Neural progenitor cell (in vitro differentiated cells): Measurements from ENCODE around the gene NR1H3. TPM values are rescaled to one million over a fixed set of nuclear protein-coding genes. Genes with fewer than 3 reads are reported as not detected.

Experiments
- DNase-seq: peaks from one replicate; pipeline ENCODE4 v3.0.0-alpha.2; 2016; ENCODE audit warnings: low spot score
- H2AFZ ChIP-seq: fragments of 200-600 bp; sonication (generic); replicated peaks from 2 replicates; pipeline ENCODE4 v1.6.1; 2016; ENCODE audit warnings: antibody characterized with exemption
- H3F3A ChIP-seq: fragments of 200-600 bp; sonication (generic); 2 replicates; pipeline ENCODE4 v1.6.1; 2016; ENCODE audit warnings: antibody characterized with exemption, low read depth
- H3K27ac ChIP-seq: fragments of 200-600 bp; sonication (generic); 2 replicates; pipeline ENCODE4 v1.5.1; 2016; ENCODE audit warnings: mild to moderate bottlenecking
- H3K27me3 ChIP-seq: fragments of 200-600 bp; sonication (generic); 2 replicates; pipeline ENCODE4 v1.6.1; 2016; ENCODE audit warnings: mild to moderate bottlenecking, moderate library complexity
- H3K36me3 ChIP-seq: fragments of 200-600 bp; sonication (generic); 2 replicates; pipeline ENCODE4 v1.5.1; 2016
- H3K4me1 ChIP-seq: fragments of 200-600 bp; sonication (generic); 2 replicates; pipeline ENCODE4 v1.6.1; 2016; ENCODE audit warnings: mixed run types
- H3K4me2 ChIP-seq: fragments of 200-600 bp; sonication (generic); 2 replicates; pipeline ENCODE4 v1.6.1; 2016
- H3K4me3 ChIP-seq: fragments of 200-600 bp; sonication (generic); 2 replicates; pipeline ENCODE4 v1.5.1; 2016
- H3K79me2 ChIP-seq: fragments of 200-600 bp; sonication (generic); 2 replicates; pipeline ENCODE4 v1.6.1; 2016; ENCODE audit warnings: low read depth
- H3K9ac ChIP-seq: fragments of 200-600 bp; sonication (generic); 2 replicates; pipeline ENCODE4 v1.6.1; 2016
- H3K9me3 ChIP-seq: fragments of 200-600 bp; sonication (generic); 2 replicates; pipeline ENCODE4 v1.5.1; 2016; ENCODE audit warnings: low read depth
- H4K20me1 ChIP-seq: fragments of 200-600 bp; sonication (generic); 2 replicates; pipeline ENCODE4 v1.6.1; 2016; ENCODE audit warnings: low read depth
- H3K27ac Mint-ChIP-seq: 3 replicates; pipeline ENCODE4 v1.8.0; 2021; ENCODE audit warnings: mixed read lengths
- H3K27me3 Mint-ChIP-seq: 2 replicates; pipeline ENCODE4 v1.8.0; 2022; ENCODE audit warnings: low read depth, mild to moderate bottlenecking, inconsistent platforms, moderate library complexity, mixed read lengths; ENCODE audit not compliant: insufficient read depth
- H3K36me3 Mint-ChIP-seq: 3 replicates; pipeline ENCODE4 v1.8.0; 2021; ENCODE audit warnings: mixed read lengths
- H3K4me1 Mint-ChIP-seq: 3 replicates; pipeline ENCODE4 v1.8.0; 2021; ENCODE audit warnings: mixed read lengths
- H3K4me3 Mint-ChIP-seq: 3 replicates; pipeline ENCODE4 v1.8.0; 2021; ENCODE audit warnings: mild to moderate bottlenecking, moderate library complexity, mixed read lengths
- H3K9me3 Mint-ChIP-seq: 3 replicates; pipeline ENCODE4 v1.8.0; 2020; ENCODE audit warnings: mixed read lengths
- EZH2 ChIP-seq: fragments of 200-600 bp; sonication (generic); IDR thresholded peaks from 2 replicates; pipeline ENCODE4 v1.6.1; 2017; ENCODE audit warnings: antibody characterized with exemption, mild to moderate bottlenecking, moderate library complexity
- EZH2phosphoT487 ChIP-seq: fragments of 200-600 bp; sonication (generic); IDR thresholded peaks from 2 replicates; pipeline ENCODE4 v1.6.1; 2017; ENCODE audit warnings: antibody characterized with exemption
- total RNA-seq: library from RNA; depleted of rRNA; stranded (reverse); fragments of >200 nt; gene quantifications from 2 replicates; pipeline ENCODE4 v1.2.3, GENCODE V29; 2015; ENCODE audit warnings: low replicate concordance
- TF ChIP-seq, protein P1 (sequence below): fragments of 200-600 bp; sonication (generic); IDR thresholded peaks from 2 replicates; pipeline ENCODE4 v1.5.1; 2017; ENCODE audit warnings: antibody characterized with exemption, mild to moderate bottlenecking

Gene NR1H3
- total RNA-seq, 1 donor from 2014 or later: 7.5 TPM

DNA sequence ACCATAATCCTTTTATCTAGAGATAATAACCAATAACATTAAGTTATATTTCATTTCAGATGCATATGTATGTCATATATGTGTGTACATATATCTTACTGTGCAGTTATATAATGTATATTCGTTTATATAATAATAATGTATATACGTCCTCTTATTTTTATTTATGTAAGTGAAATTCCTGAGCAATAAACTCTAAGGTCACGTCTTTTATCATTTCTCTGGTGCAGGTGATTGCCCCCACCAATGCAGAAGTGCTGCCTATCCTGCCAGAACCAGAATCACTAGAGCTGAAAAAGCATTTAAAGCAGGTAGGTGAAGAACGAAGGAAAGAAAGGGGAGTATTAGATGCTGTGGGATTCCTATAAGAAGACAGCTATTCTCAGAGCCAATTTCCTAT, 21.0 kb downstream of the NR1H3 start:
- no peak overlapping the region for H3K4me3 ChIP-seq
- DNase-seq: no peak
- H3K27ac ChIP-seq: no peak overlapping the region
- H3K27me3 ChIP-seq: no peaks in the 10 kb centered on the region
- H3K9ac ChIP-seq: no peak overlapping the region
- peaks cover 2% of the 10 kb centered on the region for H3K79me2 ChIP-seq
- H3K4me1 Mint-ChIP-seq: no peaks in the 10 kb centered on the region
- peaks cover 33% of the 10 kb centered on the region for H3K36me3 Mint-ChIP-seq
- H3K4me3 Mint-ChIP-seq: no peak overlapping the region
- no peaks in the 10 kb centered on the region for H3F3A ChIP-seq
- no peak overlapping the region for H3K4me2 ChIP-seq
- H3K9me3 ChIP-seq: no peaks in the 10 kb centered on the region
- H4K20me1 ChIP-seq: no peaks in the 10 kb centered on the region
- H3K9me3 Mint-ChIP-seq: no peaks in the 10 kb centered on the region
- no peak overlapping the region for H2AFZ ChIP-seq
- H3K27ac Mint-ChIP-seq: no peak overlapping the region
- H3K36me3 ChIP-seq: no peaks in the 10 kb centered on the region
- H3K4me1 ChIP-seq: no peaks in the 10 kb centered on the region
- peaks cover 2% of the 10 kb centered on the region for H3K27me3 Mint-ChIP-seq
- TF ChIP-seq EZH2phosphoT487: no peak
- TF ChIP-seq, protein P1, sequence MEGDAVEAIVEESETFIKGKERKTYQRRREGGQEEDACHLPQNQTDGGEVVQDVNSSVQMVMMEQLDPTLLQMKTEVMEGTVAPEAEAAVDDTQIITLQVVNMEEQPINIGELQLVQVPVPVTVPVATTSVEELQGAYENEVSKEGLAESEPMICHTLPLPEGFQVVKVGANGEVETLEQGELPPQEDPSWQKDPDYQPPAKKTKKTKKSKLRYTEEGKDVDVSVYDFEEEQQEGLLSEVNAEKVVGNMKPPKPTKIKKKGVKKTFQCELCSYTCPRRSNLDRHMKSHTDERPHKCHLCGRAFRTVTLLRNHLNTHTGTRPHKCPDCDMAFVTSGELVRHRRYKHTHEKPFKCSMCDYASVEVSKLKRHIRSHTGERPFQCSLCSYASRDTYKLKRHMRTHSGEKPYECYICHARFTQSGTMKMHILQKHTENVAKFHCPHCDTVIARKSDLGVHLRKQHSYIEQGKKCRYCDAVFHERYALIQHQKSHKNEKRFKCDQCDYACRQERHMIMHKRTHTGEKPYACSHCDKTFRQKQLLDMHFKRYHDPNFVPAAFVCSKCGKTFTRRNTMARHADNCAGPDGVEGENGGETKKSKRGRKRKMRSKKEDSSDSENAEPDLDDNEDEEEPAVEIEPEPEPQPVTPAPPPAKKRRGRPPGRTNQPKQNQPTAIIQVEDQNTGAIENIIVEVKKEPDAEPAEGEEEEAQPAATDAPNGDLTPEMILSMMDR: no peak
- TF ChIP-seq EZH2: no peak

DNA sequence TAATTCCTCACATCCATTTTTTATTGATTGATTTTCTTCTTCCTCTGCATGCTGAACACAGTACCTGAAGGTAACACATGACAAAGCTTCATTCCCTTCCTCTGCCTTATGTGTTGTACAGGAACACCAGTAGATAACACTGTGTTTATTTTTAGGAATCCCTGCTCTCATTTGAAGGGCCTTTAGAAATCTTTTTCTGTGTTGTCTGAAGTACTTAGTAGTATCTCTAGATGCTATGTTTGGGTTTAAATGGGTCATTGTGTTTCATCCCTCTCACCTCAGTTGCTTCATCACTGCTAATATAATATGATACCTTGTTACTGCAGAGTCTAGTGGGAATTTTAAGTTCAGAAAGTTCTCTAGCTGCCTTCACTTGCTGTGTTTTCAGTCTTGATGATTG, 22.3 kb downstream of the NR1H3 start:
- no peaks in the 10 kb centered on the region for H3K36me3 ChIP-seq
- H3K4me1 Mint-ChIP-seq: no peaks in the 10 kb centered on the region

DNA sequence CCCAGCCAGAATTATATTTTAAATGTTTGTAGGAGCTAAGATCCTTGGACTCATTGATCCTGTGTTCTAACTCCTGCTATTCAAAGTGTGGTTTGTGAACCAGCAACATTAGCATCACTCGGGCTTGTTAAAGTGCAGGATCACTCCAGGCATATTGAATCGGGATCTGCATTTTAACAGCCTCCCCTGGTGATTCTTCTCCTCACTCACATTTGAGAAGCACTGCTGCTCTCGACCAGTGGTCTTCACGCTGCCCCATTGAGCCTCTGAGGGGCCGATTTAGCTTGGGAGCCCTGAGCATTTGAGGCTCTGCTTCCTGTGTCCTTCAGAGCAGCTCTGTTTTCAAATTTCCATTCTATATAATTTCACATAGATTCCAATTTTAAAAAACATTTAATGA, 23.1 kb downstream of the NR1H3 start:
- no peaks in the 10 kb centered on the region for H3K79me2 ChIP-seq
- H3K36me3 ChIP-seq: no peaks in the 10 kb centered on the region
- H3K4me1 ChIP-seq: no peaks in the 10 kb centered on the region
- Mint-ChIP-seq H3K4me3 (no peak overlapping the region), H3K9me3 (no peaks in the 10 kb centered on the region), H3K27me3 (peaks cover 2% of the 10 kb centered on the region), H3K4me1 (no peaks in the 10 kb centered on the region), H3K27ac (no peak overlapping the region), H3K36me3 (peaks cover 38% of the 10 kb centered on the region)
- no peaks in the 10 kb centered on the region for H3F3A ChIP-seq
- H3K4me3 ChIP-seq: no peak overlapping the region
- H3K4me2 ChIP-seq: no peak overlapping the region
- no peaks in the 10 kb centered on the region for H3K9me3 ChIP-seq
- TF ChIP-seq, protein P1: no peak
- TF ChIP-seq EZH2phosphoT487 (no peak), EZH2 (no peak)
- DNase-seq: no peak
- H3K27me3 ChIP-seq: no peaks in the 10 kb centered on the region
- H2AFZ ChIP-seq: no peak overlapping the region
- no peak overlapping the region for H3K9ac ChIP-seq
- H3K27ac ChIP-seq: no peak overlapping the region
- H4K20me1 ChIP-seq: no peaks in the 10 kb centered on the region

More for the DNA sequence above, 22.3 kb downstream of the NR1H3 start:
- Mint-ChIP-seq H3K27me3 (peaks cover 2% of the 10 kb centered on the region), H3K36me3 (peaks cover 37% of the 10 kb centered on the region), H3K27ac (no peak overlapping the region), H3K9me3 (no peaks in the 10 kb centered on the region), H3K4me3 (no peak overlapping the region)
- DNase-seq: no peak
- H3F3A ChIP-seq: no peaks in the 10 kb centered on the region
- no peak overlapping the region for H3K27ac ChIP-seq
- H3K4me1 ChIP-seq: no peaks in the 10 kb centered on the region
- no peak overlapping the region for H3K4me3 ChIP-seq
- H4K20me1 ChIP-seq: no peaks in the 10 kb centered on the region
- no peaks in the 10 kb centered on the region for H3K9me3 ChIP-seq
- no peak overlapping the region for H3K4me2 ChIP-seq
- no peaks in the 10 kb centered on the region for H3K79me2 ChIP-seq
- H3K27me3 ChIP-seq: no peaks in the 10 kb centered on the region
- TF ChIP-seq EZH2: no peak
- no peak for TF ChIP-seq EZH2phosphoT487
- TF ChIP-seq, protein P1: no peak
- no peak overlapping the region for H3K9ac ChIP-seq
- no peak overlapping the region for H2AFZ ChIP-seq
